ENCODE measurements around the gene NCKAP5L. TPM values are rescaled to one million over a fixed set of nuclear protein-coding genes. Genes with fewer than 3 reads are reported as not detected.

NCKAP5L gene
- total and polyA plus RNA-seq, 2 of the 8 experiments (the other 6 are each of a cell fraction or from before 2014, with no cell fraction given): 9.4 to 27.9 TPM

GRCh38 chr12:49777800-49778748 is 50.1 kb downstream of the NCKAP5L start:
- no peak overlapping the region for H3K27ac ChIP-seq (ENCODE audit: low read depth, low read length)
- H3K56ac ChIP-seq (replicated peaks; ENCODE audit: insufficient read length, low read depth, low read length): no peak overlapping the region
- H3K4me2 ChIP-seq (ENCODE audit: insufficient read depth in 1 of 2, low read depth in 2 of 2, low read length in 2 of 2): no peak overlapping the region
- no peaks in the 10 kb centered on the region for H3K9me3 ChIP-seq (ENCODE audit: insufficient read depth in 2 of 2, low read depth in 1 of 2, low read length in 1 of 2)
- H4K20me1 ChIP-seq (replicated peaks in 1 of 2; ENCODE audit: control insufficient read depth in 1 of 2, insufficient read depth in 2 of 2, low read length in 2 of 2): no peaks in the 10 kb centered on the region
- no peak overlapping the region for H4K5ac ChIP-seq (ENCODE audit: insufficient read length, low read depth, low read length)
- H3K18ac ChIP-seq (ENCODE audit: extremely low read depth, low read length): peak overlapping the region; percentile 78; the same call in 1 of the 2 replicates
- FAIRE-seq: peak; percentile 65
- H3K27me3 ChIP-seq (replicated peaks in 1 of 4; ENCODE audit: control insufficient read depth in 3 of 4, extremely low read depth in 1 of 4, insufficient read depth in 3 of 4, low read length in 3 of 4): no peaks in the 10 kb centered on the region
- no peak overlapping the region for H3K14ac ChIP-seq (ENCODE audit: insufficient read length)
- H2AFZ ChIP-seq (ENCODE audit: low read length): peak overlapping the region; percentile 97
- H2BK5ac ChIP-seq (ENCODE audit: low read depth, low read length): no peak overlapping the region; the same call in 1 of the 2 replicates
- H3K9ac ChIP-seq (replicated peaks in 1 of 4; ENCODE audit: extremely low read depth in 1 of 4, low read depth in 3 of 4, low read length in 3 of 4): no peak overlapping the region
- no peak overlapping the region for H4K91ac ChIP-seq (replicated peaks; ENCODE audit: insufficient read length, low read length)
- H2BK15ac ChIP-seq (ENCODE audit: low read length): peak overlapping the region; percentile 33; the same call in 1 of the 2 replicates
- ChIA-PET CTCF (ENCODE audit: partially characterized antibody) (interaction anchor here (0.6 to 3.1 kb wide), 59 partner anchors 8 to 553 kb away, joined by 3 to 75 read pairs (median 4); partner anchors contain the start of genes BCDIN3D, NCKAP5L and TMBIM6), POLR2A (ENCODE audit: partially characterized antibody) (interaction anchor here (0.6 to 2.3 kb wide), 13 partner anchors 10 to 272 kb away, joined by 3 to 9 read pairs (median 4); partner anchors contain the start of genes BCDIN3D, NCKAP5L and TMBIM6)
- 58% methylated on average over 19 of the region's 19 CpGs; no CpG with 5 or more reads in 1 of the 2 experiments for WGBS, 2 experiments (ENCODE audit: extremely low coverage in 1 of 2, insufficient coverage in 1 of 2, insufficient read length in 1 of 2, insufficient replicate concordance in 2 of 2, low coverage in 1 of 2, low lambda C conversion rate in 2 of 2, missing lambda C conversion rate in 1 of 2)
- H3K4me3 ChIP-seq (ENCODE audit: extremely low read depth in 1 of 4, insufficient read depth in 2 of 4, low read depth in 3 of 4, low read length in 4 of 4): no peak overlapping the region
- peak overlapping the region; percentile 95; the same call in 1 of the 2 replicates for H2BK12ac ChIP-seq (ENCODE audit: low read depth, low read length)
- H2AK5ac ChIP-seq (ENCODE audit: low read depth, low read length): no peak overlapping the region
- H2BK20ac ChIP-seq (ENCODE audit: low read length): no peak overlapping the region
- no peaks in the 10 kb centered on the region for H3K36me3 ChIP-seq (ENCODE audit: control insufficient read depth in 2 of 4, insufficient read depth in 4 of 4, low read length in 3 of 4)
- H3K23ac ChIP-seq (ENCODE audit: insufficient read length): no peak overlapping the region
- peaks cover 0 to 2% (median 0%) of the 10 kb centered on the region in 4 experiments; a peak in 2 of 7 replicates for H3K4me1 ChIP-seq (replicated peaks in 1 of 4; ENCODE audit: control insufficient read depth in 3 of 4, insufficient read depth in 4 of 4, low read length in 3 of 4)
- peak; percentile 72 to 95 for DNase-seq (ENCODE audit: low read depth in 1 of 2, low spot score in 2 of 2)
- no peak overlapping the region for H3K4ac ChIP-seq (replicated peaks; ENCODE audit: insufficient read length, low read depth, low read length)
- TF ChIP-seq CTCF (IDR thresholded peaks at IDR 0.05; ENCODE audit: control extremely low read depth in 1 of 3, insufficient read depth in 1 of 3, low read depth in 1 of 3, low read length in 3 of 3) (peak; percentile 89 to 100 (median 97)), RAD21 (IDR thresholded peaks at IDR 0.05 in 1 of 2, conservative IDR thresholded peaks at IDR 0.05 in 1 of 2; ENCODE audit: low read depth in 2 of 2, low read length in 2 of 2) (peak; percentile 69 to 76), MAX (IDR thresholded peaks at IDR 0.05) (peak; percentile 63), SIN3A (conservative IDR thresholded peaks at IDR 0.05 in 1 of 2, IDR thresholded peaks at IDR 0.05 in 1 of 2; ENCODE audit: low read depth in 1 of 2, low read length in 2 of 2) (no peak), JUND (IDR thresholded peaks at IDR 0.05; ENCODE audit: low read length) (no peak), CREB1 (IDR thresholded peaks at IDR 0.05) (no peak)
- H3K79me2 ChIP-seq (ENCODE audit: control insufficient read depth in 1 of 2, insufficient read depth in 2 of 2, low read length in 2 of 2): no peaks in the 10 kb centered on the region
- no peaks in the 10 kb centered on the region for H3K23me2 ChIP-seq (ENCODE audit: low read depth, low read length)
- no peaks in the 10 kb centered on the region for H3K79me1 ChIP-seq (ENCODE audit: low read depth, low read length)
- peak overlapping the region; percentile 41; the same call in 1 of the 2 replicates for H4K8ac ChIP-seq (ENCODE audit: extremely low read depth, insufficient read depth, low read length)
- no peak overlapping the region for H2BK120ac ChIP-seq (replicated peaks; ENCODE audit: low read depth, low read length)

Measured in H1 (cell line).